ENCODE data around the gene SENP6.

DNA sequence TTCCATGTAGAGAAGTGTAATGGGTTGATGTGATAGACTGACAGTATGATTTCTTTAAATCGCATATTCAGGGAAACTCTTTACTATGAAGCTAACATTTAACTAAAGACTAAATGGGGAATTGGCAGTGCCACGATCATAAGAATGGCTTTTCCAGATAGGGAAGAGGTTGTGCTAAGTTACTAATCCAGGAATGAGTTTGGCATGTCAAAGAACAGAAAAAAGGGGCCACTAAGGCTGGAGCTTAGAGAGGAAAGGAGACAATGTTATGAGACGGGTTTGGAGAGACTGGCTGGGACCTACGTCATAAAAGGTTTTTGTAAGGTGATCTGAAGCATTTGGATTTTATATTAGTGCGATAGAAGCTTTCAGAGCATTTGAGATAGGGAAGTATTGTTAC, 40.6 kb downstream of the SENP6 start:
- no peak for TF ChIP-seq CTCF (IDR thresholded peaks at IDR 0.05; ENCODE audit: insufficient read depth, low read depth, low read length)
- TF ChIP-seq EZH2 (IDR thresholded peaks at IDR 0.05; ENCODE audit: insufficient read depth, low read length) = no peak

Data from astrocyte (in vitro differentiated cells and primary cell).